ENCODE measurements around the gene CRYGC.
"Not testable (repeated sequence)": the region's sequence is repeated elsewhere in the genome, so short reads cannot be mapped to it uniquely, and the experiment has no call there.

CRYGC gene, protein sequence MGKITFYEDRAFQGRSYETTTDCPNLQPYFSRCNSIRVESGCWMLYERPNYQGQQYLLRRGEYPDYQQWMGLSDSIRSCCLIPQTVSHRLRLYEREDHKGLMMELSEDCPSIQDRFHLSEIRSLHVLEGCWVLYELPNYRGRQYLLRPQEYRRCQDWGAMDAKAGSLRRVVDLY

DNA sequence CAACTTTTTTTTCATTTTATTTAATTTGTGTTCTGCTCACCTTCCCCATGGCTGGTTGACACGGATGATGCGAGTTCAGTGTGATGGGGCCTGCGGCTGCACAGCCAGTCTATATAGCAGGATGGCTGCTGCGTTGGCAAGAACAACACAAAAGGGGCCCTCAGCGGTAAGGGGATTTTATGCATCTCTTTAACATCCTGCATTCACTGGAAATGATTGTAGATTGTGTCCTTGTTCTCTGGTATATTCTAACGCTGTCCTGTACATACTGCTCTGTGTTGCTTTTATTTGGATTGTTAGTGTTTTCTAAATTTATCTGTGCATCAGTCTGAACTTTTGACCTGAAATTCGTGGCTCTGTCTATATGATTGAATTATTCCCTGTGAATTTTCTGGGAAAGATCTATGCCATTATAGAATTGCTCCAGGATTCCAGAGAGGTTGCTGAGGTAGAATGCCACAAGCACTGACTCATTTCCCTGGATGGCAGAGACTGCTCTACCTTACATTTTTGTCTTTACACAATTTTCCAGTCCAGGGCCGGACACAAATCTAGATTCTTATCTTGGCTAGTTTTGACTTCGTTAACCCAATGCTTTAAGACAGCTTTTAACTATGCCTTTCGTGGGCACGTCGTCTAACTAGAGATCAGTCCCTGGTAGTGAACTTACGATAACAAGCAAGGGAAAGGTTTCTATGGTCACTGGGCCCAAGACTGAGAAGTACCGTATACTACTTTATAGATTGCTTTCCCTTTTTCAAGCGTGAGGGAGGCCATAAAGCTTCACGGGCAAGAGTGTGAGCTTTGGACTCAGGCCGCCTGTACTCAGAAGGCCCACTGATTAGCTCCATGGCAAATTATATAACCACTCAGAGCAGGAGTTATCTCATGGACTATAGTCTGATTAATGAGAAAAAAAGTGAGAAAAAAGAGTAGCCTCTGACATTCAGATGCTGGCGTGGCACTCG is at the start of gene CRYGC:
Gene CRYGC (minus strand): TSS at position 85 of the 968 bp plus-strand sequence. CDS start 36 bp downstream, at position 49.
- no peak for DNase-seq

DNA sequence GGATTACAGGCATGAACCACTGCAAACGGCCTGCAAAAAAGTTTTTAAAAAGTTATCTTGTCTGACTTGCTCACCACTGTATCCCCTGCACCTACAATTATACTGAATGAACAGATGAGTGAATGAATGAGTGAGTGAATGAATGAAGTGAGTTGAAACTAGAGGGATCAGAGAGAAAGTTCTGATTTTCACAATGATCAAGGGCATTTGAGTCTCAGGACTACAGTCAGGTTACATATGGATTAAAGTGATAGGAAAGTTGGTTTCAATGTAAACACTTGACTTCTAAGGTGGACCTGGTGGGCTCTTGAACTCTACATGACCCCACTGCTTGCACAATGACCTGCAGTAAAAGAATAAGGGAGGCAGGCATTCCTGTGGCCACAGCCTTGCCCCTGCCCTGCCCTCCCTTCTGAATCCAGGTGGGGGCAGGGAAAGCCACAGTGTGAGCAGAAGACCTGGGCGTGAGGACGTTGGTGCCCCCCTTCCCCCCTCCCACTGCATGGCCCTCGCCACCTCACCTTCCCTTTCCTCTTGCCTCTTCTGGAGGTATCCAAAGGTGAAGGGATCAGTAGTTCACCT is 49.5 kb upstream of the CRYGC start:
- DNase-seq: peak; percentile 64

DNA sequence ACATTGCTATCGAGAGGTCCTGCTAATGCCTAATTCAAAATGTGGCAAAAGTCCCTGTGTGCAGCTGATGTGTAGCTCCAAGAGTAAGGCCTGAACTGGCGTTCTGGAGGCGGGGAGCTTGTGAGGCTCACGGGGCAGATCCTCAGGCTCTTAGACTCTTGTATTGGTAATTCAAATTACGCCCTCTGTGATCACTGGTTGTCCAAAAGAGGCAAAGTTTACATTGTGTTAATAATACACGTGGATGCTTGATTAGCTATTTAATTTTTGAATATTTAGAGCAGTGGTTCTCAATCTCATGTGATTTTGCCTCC is 46.2 kb upstream of the CRYGC start:
- no peak for DNase-seq

DNA sequence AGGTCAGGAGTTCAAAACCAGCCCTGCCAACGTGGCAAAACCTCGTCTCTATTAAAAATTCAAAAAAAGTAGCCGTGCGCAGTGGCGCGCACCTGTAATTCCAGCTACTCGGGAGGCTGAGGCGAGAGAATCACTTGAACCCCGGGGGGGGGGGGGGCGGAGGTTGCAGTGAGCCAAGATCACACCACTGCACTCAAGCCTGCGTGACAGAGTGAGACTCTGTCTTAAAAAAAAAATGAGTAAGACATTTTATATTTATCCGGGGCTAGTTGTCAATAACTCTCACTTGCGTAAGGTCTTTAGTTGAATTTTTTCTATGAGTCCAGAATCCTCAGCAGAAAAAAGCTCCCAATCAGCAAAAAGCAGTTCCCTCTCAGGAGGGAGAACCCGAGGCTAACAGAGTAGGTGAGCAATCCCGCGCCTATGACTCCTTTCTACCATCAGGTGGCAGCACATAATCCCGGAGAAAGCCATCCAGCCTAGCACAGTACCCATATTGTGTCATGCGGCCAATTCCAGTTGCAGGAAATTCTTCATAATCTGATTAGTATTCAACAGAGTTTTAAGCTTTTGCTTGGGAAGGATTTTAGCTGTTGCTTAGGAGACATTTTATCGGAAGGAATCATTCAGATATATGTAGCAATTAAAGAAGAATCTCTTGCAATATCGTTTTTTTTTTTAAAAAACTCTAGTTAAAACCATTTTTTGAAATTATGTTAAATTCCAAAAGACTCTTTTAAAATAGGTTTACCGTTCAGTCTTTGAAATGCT is 45.6 kb upstream of the CRYGC start:
- peak; percentile 46 for DNase-seq

DNA sequence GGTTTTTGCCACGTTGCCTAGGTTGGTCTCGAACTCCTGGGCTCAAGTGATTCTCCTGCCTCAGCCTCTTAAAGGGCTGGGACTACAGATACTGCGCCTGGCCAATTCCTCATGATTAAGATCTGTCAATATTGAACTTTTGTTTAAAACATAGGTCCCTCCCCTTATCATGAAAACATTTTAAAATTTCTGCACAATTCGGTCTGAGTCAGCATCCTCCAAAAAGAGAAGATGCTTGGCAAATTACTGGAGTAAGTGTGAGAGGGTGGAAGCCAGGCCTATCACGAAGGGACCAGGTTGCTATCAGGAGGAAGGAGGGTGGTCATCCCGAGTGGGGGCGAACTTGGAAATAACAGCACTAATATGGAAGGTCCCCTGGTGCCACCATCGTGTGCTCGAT is 44.5 kb upstream of the CRYGC start:
- no peak for DNase-seq

DNA sequence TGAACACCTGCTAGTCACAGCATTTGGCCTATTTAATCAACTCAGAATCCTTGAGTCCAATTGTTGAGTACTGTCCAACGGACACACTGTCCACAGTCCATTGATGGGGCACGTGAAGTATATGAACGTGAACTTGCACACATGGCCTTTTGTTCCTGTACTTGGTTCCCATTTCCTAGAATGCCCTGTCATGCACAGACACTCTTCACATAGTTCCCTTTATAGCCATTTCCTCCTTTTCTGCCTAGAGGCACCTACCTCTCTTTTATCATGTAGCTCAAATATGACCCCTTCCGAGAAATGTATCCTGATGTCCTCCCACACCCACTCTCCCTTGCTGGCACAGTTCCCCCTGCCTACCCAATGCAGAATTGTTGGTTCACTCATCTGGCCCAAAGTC is 42.5 kb upstream of the CRYGC start:
- no peak for DNase-seq

DNA sequence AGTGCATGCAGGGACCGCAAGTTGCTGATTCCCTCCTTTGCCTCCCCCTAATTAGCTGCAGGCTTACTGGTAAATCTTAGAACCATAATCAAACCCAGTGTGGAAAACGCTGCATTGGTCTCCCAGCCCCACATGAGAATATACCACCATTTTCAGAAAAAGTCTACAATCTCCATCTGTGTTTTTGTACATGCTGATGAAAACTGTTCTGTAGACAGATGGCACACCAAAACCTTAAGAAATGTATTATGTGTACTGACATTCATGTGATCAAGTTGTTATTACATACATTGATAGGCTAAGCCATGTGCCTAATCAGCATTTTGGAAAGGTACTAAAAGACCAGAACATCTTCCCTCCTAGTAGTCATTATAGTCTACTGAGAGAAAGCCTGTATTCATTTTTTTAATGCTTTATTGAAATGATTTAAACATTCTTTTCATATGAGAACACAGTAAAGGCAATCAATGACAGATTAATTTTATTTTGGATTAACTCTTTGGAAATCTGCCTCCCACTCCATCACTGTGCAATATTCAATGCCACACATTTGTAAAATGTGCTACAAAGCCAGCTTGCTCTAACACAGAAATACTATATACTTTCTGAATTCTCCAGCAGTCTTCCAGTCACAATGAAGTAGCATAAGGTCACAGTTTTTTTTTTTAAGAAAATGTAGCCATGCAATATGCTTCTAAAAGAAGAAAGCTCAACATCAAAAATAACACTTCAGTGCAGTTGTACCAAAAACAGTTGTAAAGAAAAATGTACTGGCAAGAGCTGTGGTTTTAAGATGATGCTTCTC is 35.5 kb upstream of the CRYGC start:
- no peak for DNase-seq

DNA sequence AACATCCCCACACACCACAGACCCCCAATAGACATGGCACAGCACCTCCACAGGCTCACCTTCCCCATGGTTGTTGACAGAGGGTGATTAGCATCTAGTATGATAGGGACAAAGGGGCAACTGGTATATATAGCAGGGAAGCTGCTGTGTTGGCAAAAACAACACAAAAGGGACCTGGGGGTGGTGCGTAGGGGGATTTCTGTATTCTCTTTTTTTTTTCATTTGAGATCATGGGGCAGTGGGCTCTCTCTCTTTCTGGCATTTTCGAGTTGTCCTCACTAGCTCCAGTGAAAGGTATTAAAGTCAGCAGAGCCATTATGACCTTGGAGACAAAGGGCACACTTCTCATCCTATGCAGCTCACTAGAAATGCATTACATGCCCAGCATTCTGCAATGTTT is 33.9 kb upstream of the CRYGC start, which contains the start of gene CRYGA:
Gene CRYGA (minus strand): TSS at position 101 of the 400 bp plus-strand sequence. CDS start 33 bp downstream, at position 68.
- DNase-seq: no peak

DNA sequence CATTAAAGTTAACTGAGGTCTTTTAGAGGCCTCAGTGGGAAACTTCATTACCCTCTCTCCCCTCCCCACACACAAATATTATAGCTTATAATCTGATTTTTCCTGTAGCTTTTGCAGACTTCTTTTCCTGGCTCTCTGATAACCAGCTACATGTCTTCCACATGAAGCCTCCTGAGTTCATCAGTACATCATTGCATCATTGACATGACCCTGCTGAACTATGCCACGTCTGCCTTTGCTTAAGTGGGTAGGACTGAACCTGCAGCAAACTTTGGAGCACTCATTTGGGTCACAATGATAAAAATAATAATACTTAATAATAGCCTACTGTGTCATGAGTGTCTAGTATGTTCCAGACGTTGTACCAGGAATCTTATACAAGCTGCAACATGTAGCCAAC is 26.8 kb upstream of the CRYGC start:
- DNase-seq: no peak

DNA sequence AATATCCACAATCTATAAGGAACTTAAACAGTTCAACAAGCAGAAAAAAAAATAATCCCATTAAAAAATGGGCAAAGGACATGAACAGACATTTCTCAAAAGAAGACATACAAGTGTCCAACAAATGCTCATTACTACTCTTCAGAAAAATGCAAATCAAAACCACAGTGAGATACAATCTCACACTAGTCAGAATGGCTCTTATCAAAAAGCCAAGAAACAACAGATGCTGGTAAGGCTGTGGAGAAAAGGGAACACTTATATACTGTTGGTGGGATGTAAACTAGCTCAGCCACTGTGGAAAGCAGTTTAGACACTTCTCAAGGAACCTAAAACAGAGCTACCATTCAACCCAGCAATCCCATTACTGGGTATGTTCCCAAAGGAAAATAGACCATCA is 23.5 kb upstream of the CRYGC start:
- no peak for DNase-seq

DNA sequence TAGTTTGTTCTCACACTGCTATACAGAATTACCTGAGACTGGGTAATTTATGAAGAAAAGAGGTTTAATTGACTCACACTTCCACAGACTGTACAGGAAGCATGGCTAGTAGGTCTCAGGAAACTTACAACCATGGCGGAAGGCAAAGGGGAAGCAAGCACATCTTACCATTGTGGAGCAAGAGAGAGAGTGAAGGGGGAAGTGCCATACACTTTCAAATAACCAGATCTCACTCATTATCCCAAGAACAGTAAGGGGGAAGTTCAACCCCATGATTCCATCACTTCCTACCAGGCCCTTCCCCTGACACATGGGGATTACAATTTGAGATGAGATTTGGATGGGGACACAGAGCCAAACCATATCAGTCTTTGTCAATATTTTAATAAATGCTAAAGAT is 21.3 kb upstream of the CRYGC start:
- no peak for DNase-seq

DNA sequence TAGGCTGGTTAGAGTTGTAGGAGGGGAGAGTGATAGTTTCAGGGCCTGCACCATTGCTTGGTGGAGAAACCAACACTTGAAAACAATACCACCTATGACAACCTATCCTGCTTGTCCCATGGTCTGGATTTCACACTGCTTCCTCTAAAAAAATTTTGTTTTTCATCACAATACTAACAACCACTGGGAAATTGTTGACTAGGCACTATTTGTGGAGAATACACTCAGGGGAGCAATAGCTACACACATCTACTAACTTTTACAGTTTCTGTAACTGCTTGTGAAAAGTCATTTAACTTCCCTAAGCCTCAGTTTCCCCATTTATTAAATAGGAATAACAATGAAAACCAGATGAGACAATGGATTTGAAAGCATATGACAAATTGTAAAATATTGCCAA is 20.5 kb upstream of the CRYGC start:
- no peak for DNase-seq

DNA sequence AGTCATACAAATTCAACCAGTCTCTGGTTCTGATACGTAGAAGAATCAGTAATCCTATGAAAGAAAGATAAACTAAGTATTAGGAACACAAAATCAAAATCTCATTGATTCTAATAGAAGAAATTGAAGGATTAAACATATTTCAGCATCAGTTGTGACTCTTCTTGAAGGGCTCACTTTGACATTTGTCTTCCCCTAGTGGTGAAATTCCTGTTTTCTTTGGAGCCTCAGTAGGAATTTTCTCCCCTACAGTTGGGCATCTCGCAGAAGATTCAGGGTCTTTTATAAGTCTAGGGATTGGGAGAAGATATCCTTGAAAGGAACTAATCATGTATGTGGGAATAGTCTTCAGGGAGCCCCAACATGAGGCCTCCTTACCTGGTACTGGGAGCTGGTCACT is 19.2 kb upstream of the CRYGC start:
- DNase-seq: no peak

DNA sequence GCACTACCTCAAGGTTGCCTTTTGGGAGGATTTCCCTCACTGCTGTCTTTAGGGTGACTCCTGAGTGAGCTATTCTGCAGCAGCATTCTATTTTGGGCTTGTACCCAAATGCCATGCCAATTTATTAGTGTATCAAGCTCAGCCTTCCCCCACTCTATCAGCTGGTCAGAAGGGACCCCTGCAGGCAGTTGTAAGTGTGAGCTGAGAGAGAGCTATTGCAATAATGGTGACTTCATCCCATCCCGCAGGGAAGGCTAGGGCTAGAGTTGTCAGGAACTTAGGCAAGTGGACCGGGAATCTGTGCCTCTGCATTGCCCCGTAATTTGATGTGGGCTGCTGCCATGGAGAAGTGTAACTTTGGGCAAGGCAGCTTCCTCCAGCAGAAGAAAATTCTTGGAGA is 18.1 kb upstream of the CRYGC start:
- no peak for DNase-seq

DNA sequence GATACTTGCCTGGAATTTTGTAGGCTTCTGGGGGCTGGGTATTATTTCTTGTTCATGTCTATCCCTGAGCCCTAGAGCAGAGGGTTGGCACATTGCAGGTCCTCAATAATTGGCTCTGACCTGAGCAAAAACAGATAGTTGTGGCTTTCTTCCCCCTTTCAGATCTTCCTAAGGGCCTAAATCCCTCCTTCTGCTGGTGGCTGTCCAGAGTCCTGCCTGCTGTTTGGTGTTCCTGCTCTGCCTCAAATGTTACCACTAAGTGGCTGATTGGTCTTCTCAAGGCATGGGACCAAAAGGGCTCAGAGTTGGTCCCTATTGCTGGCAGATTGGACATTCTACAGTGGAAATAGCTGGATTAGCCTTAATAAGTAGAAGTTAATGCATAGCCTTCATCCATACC is 17.4 kb upstream of the CRYGC start:
- no peak for DNase-seq

DNA sequence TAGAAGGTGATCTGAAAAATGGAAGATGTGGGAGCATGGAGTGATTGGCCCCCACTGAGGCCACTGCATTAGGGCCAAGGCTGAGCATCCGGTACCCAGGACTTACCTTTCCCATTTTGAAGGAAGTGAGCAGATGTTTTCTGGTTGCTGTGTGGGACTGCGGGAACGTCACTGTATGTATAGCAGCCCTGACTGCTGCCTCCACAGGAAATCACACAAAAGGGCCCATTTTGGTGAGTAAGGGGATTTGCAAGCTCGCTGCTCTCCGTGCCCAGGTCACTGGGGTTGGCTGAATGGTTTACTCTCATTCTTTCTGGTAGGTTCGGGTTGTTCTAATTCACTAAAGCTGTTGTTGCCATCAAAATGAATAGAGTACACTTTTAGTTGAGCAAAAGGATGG is 16.4 kb upstream of the CRYGC start, which contains the start of gene CRYGB:
Gene CRYGB (minus strand): TSS at position 153 of the 400 bp plus-strand sequence. CDS start 38 bp downstream, at position 115.
- DNase-seq: no peak

DNA sequence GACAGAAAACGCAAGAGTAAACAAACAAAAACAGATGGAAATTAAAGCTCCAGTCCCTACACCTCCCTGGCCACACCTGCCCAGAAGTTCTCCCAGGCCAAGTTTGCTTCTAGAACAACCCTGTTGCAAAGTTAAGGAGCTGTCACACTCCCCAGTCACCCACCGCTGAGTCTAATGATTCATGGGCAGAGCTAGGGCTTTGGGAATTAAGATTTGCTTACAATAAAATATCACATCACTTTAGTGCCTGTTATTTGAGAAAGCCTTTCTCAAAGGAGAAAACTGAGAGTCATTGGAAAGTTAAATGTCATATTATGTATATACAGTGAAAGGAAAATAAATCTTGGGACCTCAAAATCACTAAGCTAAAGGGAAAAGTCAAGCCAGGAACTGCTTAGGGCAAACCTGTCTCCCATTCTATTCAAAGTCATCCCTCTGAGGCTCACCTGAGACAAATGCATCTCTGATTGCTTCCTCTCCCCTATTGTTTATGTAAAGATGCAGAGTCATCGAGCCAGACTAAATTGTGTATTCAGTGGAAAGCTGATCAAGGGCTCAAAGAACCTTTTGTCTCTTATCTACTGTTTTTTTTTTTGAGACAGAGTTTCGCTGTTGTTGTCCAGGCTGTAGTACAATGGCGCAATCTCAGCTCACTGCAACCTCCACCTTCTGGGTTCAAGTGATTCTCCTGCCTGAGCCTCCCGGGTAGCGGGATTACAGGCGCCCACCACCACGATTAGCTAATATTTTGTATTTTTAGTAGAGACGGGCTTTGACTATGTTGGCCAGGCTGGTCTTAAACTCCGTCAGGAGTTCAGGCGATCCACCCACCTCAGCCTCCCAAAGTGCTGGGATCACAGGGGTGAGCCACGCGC is 13.5 kb upstream of the CRYGC start:
- DNase-seq: no peak

DNA sequence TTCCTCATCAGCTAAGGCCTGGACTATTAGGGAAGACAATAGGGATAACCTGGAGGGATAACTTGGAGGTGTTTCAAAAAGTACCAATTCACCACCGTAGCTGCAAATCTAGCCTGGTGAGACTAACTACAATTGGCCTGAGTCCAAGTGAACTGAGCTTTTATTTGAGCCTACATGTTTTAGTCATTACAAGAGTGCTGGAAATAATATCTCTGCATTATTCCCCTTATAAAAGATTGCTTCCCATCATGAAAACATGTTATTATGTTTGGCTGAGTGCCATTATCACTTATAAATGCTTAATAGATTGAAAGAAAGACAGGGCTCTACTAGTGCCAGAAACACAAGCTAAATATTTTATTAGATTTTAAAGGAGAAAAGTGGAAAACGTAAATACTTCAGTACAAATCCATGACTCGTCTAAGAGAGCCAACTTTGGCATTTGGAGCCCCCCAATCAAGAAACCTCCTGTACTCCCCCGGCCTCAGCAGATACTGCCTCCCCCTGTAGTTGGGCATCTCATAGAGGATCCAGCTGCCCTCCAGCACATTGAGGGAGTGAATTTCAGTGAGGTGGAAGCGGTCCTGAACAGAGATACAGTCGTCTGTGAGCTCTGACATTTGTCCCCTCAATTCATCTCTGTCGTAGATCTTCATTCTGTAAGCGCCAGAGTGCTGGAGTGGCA is 12.8 kb upstream of the CRYGC start:
- no peak for DNase-seq

DNA sequence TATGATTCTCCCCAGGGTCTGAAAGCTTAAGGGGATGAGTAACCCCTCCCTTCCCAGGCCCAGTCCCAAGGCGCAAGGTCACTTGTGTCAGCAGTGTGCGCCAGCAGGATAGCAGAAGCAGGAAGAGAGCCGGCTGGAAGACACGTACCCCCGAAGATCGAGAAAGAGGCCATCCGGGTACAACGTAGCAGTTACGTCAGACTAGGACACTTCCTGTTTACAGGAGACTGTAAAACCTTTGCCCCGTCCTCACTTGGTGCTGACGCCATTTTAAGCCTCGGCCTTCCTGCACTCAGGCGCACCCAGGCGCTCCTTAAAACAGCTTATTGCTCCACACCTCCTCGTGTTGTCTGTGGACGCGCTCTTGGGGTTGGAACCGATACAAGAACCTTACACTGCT is 9.8 kb upstream of the CRYGC start:
- DNase-seq: no peak

DNA sequence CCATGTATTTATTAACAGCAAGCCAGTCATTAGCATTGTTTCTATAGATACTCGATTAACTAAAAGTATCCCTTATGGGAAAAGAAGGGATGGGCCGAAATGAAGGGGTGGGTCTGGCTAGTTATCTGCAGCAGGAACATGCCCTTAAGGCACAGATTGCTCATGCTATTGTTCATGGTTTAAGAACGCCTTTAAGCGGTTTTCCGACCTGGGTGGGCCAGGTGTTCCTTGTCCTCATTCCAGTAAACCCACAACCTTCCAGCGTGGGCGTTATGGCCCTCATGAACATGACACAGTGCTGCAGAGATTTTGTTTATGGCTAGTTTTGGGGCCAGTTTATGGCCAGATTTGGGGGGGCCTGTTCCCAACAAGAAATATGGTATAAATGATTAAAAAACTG is 8.7 kb upstream of the CRYGC start:
- DNase-seq: not testable (repeated sequence)

DNA sequence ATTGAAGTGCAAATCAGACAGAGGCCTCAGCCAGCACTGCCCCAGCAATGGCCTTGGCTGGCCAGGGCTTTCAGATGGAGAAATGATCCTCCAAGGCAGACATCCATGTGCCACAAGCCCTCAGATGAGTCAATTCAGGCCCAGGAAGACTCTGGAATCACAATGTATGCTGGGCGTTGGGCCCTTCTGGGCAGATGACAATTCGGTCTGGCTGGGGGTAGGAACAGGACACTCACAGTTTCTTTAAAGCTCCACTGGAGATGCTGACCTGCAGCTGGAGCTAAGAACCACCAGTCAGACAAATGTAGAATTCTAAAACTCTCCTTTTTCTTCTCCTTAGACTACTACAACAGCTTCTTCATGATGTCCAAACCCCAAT is 7.1 kb upstream of the CRYGC start:
- no peak for DNase-seq
